Activated CD4-positive, alpha-beta T cell treated with anti-CD3 and anti-CD28 coated beads, Interleukin-2, Interleukin-4, amounts not matched to agents 100 ng/mL and 50 ng/mL, durations not matched to agents 16 hours and 8 hours (primary cell): Measurements from ENCODE around the gene PRSS27.

Experiments
- DNase-seq: peaks from one replicate; pipeline ENCODE4 v3.0.0-alpha.2; 2020; ENCODE audit warnings: low spot score

PRSS27 gene

DNA sequence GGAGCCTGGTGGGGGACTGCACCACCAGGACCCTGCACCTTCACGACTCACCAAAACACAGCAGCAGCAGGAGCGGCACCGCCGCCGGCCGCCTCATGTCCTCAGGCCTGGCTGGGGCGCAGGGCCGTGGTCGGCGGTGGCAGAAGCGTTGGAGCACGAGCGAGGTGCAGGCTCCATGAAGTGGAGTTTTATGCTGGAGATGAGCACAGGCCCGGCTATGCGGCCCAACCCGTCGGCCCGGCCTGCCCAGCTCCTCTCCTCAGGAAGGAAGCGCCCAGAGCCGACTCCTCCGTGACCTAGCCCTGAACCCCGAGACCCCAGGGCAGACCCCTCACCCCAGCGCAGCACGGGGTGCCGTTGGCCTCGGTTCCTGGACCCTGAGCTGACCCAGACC is at the start of gene PRSS27:
Gene PRSS27 (minus strand): TSS at position 161 of the 394 bp plus-strand sequence. CDS start 64 bp downstream, at position 97.
- no peak for DNase-seq

GRCh38 chr16:2769675-2770056 is 49.6 kb upstream of the PRSS27 start:
- DNase-seq, result no peak

DNA sequence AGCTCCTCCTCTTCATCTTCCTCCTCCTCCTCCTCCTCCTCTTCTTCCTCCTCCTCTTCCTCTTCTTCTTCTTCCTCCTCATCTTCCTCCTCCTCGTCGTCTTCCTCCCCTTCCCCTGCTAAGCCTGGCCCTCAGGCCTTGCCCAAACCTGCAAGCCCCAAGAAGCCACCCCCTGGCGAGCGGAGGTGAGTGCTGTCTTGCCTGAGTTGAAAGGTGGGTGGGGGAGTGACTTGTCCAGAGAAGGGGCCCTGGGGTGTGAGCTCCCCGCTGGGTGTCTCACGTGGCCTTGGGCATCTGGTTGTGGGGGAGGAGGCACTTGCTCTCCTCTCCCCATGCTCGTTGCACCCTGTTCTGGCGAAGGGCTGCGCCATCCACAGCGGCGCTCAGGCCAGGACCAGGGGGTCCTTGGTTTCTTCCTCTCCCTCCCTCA is 49.1 kb upstream of the PRSS27 start:
- no peak for DNase-seq

GRCh38 chr16:2768403-2769089 is 48.5 kb upstream of the PRSS27 start:
- DNase-seq, result no peak

DNA sequence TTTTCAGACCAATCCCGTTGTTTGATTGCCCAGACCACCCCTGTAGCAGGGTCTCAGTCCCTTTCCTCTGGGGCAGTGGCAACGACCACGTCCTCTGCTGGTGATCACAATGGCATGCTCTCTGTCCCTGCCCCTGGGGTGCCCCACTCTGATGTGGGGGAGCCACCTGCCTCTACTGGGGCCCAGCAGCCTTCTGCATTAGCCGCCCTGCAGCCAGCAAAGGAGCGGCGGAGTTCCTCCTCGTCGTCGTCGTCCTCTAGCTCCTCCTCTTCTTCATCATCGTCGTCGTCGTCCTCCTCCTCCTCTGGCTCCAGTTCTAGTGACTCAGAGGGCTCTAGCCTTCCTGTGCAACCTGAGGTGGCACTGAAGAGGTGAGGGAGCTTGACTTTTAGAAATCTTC is 47.9 kb upstream of the PRSS27 start:
- DNase-seq, result no peak

GRCh38 chr16:2767140-2767731 is 47.2 kb upstream of the PRSS27 start:
- no peak for DNase-seq

GRCh38 chr16:2766430-2767139 is 46.6 kb upstream of the PRSS27 start:
- no peak for DNase-seq

DNA sequence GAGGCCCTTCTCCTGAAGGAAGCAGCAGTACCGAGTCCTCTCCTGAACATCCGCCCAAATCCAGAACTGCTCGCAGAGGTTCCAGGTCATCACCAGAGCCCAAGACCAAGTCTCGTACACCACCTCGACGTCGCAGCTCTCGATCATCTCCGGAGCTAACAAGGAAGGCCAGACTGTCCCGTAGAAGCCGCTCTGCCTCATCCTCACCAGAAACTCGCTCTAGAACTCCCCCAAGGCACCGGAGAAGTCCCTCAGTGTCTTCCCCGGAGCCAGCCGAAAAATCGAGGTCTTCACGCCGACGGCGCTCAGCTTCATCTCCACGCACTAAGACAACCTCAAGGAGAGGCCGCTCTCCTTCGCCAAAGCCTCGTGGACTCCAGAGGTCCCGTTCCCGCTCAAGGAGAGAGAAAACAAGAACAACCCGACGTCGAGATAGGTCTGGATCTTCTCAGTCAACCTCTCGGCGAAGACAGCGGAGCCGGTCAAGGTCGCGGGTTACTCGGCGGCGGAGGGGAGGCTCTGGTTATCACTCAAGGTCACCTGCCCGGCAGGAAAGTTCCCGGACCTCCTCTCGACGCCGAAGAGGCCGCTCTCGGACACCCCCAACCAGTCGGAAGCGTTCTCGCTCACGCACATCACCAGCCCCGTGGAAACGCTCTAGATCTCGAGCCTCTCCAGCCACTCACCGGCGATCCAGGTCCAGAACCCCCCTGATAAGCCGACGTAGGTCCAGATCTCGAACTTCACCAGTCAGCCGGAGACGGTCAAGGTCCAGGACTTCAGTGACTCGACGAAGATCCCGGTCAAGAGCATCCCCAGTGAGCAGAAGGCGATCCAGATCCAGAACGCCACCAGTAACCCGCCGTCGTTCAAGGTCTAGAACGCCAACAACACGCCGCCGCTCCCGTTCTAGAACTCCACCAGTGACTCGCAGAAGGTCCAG is 45.7 kb upstream of the PRSS27 start:
- DNase-seq, result no peak

DNA sequence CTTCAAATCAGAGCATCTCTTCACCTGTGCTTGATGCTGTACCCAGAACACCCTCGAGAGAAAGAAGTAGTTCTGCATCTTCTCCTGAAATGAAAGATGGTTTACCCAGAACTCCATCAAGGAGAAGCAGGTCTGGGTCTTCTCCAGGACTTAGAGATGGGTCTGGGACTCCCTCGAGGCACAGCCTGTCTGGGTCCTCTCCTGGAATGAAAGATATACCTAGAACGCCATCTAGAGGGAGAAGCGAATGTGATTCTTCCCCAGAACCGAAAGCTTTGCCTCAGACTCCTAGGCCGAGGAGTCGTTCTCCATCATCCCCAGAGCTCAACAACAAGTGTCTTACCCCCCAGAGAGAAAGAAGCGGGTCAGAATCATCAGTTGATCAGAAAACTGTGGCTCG is 44.7 kb upstream of the PRSS27 start:
- DNase-seq, result no peak

- no peak for DNase-seq
Observed at GRCh38 chr16:2763173-2763572, 43.1 kb upstream of the PRSS27 start.

DNA sequence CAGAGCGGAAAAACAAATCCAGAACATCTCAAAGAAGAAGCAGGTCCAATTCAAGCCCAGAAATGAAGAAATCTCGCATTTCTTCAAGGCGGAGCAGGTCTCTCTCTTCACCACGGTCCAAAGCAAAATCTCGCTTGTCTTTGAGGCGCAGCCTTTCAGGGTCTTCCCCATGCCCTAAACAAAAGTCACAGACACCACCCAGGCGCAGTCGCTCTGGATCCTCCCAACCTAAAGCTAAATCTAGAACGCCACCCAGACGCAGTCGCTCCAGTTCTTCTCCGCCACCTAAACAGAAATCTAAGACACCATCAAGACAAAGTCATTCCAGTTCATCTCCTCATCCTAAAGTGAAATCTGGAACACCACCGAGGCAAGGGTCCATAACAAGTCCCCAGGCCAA is 42.7 kb upstream of the PRSS27 start:
- DNase-seq, result no peak

- DNase-seq, result no peak
Observed at GRCh38 chr16:2761886-2762583, 42.0 kb upstream of the PRSS27 start.

DNA sequence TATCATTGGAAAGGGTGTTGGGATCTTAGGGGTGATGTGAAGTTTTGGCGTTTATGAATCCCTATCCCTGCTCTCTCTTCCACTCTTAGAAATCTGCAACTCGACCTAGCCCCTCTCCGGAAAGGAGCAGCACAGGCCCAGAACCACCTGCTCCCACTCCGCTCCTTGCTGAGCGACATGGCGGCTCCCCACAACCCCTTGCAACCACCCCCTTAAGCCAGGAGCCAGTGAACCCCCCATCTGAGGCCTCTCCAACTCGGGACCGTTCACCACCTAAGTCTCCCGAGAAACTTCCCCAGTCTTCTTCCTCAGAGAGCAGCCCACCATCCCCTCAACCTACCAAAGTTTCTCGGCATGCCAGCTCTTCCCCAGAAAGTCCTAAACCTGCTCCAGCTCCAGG is 41.4 kb upstream of the PRSS27 start:
- DNase-seq, result no peak

DNA sequence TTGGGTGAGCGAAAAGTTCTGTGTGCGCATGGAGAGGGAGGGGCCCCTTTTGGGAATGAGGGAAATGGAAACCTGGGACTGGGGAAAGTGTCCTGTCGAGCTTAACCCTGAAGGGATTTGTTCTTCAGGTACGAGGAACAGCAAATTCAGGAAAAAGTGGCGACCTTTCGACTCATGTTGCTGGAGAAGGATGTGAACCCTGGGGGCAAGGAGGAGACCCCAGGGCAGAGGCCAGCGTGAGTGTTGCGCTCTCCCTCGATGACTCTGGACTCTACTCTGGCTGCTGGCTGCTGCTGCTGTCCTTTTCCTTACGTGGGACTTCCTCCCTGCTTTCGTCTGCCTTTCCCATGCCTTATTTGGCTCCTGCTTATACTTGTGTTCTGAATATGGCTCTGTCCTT is 37.3 kb upstream of the PRSS27 start:
- no peak for DNase-seq

DNA sequence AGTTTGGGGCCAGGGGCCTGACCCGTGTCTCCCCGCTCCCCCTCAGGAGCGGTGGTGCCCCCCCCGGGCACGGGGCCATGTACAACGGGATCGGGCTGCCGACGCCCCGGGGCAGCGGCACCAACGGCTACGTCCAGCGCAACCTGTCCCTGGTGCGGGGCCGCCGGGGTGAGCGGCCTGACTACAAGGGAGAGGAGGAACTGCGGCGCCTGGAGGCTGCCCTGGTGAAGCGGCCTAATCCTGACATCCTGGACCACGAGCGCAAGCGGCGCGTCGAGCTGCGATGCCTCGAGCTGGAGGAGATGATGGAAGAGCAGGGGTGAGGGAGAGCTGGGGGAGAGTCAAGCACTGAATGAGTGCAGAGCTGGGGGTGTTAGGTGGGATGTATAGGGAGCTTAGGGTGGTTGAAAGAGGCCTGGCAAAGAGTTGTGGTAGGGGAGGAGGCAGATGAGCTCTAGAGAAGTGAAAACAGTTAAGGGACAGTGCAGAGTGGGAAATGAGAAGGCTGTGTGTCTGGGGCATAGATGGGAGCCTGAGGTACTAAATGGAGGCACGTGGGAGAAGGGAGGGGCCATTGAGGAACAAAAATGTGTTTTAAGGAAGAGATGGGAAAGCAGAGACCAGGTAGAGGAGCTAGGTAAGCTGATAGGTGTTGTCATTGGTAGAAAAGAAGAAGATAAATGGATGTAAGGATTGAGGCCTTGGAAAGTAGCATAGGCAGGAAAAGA is 36.4 kb upstream of the PRSS27 start:
- no peak for DNase-seq

DNA sequence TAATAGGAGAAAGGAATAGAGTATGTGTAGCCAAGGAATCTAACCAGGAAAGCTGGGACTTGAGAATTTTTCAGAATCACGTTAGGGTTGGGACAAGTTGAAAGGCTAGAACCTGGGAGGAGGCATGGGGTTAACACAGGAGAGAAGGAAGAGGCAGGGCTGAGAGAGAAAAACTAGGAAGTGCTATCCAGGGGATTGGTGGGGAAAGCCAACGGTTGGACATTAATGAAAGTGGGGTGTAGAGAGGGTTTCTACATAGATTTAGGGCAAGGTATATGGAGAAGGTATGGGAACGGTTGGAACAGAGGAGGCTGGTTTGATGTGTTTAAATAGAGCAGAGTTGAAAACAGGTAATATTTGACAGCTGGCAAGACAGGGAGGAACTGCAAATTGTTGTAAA is 35.1 kb upstream of the PRSS27 start:
- no peak for DNase-seq

DNA sequence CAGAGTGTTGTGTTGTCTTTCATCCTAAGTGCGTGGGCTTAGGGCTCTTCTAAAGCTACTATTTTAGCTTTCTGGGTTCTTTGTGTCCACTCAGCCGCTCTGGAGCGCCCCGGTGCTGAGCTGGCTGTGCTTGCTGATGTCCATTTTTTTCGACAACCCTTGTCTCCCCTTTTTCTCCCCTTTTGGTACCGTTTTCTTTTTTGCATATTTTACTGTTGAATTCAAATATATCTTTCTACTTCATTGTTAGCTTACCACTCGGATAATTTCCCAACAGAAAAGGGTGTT is 33.7 kb upstream of the PRSS27 start:
- DNase-seq, result no peak

GRCh38 chr16:2752850-2753732 is 33.1 kb upstream of the PRSS27 start:
- DNase-seq, result peak; percentile 72

DNA sequence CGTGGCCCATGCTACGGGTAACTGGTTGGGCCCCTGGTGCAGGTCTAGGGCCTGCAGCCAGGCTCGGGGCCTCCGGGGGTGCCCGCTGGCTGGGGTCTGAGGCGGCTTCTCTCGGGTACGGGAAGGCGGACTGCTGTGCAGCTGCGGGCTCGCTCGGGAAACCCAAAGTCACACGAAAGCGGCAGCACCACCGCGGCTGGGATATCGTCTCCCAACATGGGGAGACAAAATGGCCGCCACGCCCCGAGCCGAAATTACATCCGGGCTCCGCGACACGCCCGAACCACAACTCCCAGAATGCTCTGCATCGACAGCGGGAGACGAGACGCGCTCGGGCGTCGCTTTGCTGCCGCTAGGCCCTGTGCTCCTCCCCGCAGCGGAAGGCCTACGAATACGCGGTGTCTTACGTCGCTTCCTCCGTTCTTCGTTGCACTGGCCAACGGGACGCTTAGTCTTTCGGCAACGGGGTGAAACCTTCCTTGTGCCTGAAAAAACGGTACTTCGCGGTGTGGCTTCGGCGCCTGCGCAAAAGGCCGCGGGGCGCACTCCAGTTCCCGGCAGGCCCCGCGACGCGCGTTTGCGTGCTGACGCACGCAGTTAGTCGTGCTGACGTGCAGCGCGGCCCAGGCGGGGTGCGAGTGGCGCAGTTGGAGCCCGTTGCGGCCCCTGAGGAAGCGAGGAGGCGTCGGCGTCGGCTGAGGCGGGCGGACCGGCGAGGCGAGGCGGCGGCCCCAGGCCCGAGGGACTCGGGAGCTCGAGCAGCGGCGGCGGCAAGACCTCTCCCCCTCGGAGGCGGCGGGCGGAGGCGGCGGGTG is 32.2 kb upstream of the PRSS27 start, which contains the start of gene SRRM2:
Gene SRRM2 (plus strand): TSS at position 604 of the 815 bp plus-strand sequence. CDS start 3,727 bp downstream, outside the sequence.
- peak; percentile 96 for DNase-seq
